HepG2 (cell line): ENCODE measurements around the gene APOA1. TPM values are rescaled to one million over a fixed set of nuclear protein-coding genes. Genes with fewer than 3 reads are reported as not detected.

Experiments used
- ATAC-seq: fragments of 200-7000 bp; cut with Tn5 transposase; 3 replicates; pipeline ENCODE4 v1.9.1; 2020; ENCODE audit warnings: mild to moderate bottlenecking, moderate library complexity
- BruUV-seq: library from RNA; stranded (reverse); fragments of 400-500 nt; replicated peaks from 2 replicates; lab custom pipeline; 2021; lab: Mats Ljungman, UMichigan
- CTCF ChIA-PET: fragments of 300-600 bp; formaldehyde crosslinking; extraction: SDS; loops from one replicate; lab custom pipeline; 2021; ENCODE audit warnings: low total read pairs, inconsistent platforms, low intra/inter-chr PET ratio; lab: Yijun Ruan, JAX
- POLR2A ChIA-PET: fragments of 350-600 bp; sonication (Branson Sonifier 250); formaldehyde crosslinking; loops from one replicate; lab custom pipeline; 2020; ENCODE audit warnings: antibody characterized with exemption, inconsistent platforms; lab: Yijun Ruan, JAX
- DNase-seq: peaks from one replicate; pipeline ENCODE4 v3.0.0-alpha.2; 2015; ENCODE audit warnings: low spot score
- FAIRE-seq: peaks from 3 replicates; lab custom pipeline; 2011; peaks lifted over from hg19 to GRCh38; lab: Jason Lieb, UNC
- H2AFZ ChIP-seq: one replicate; pipeline ENCODE4 v1.6.1; 2011; ENCODE audit warnings: low read length, inconsistent platforms
- H3K27ac ChIP-seq: fragments of 300-600 bp; 3 replicates; pipeline ENCODE4 v1.8.0; 2011; ENCODE audit warnings: mixed run types, mild to moderate bottlenecking, mixed read lengths, low read length, inconsistent platforms; ENCODE audit not compliant: insufficient read depth; ENCODE audit errors: extremely low read length
- H3K27me3 ChIP-seq, 2 experiments: fragments of 200-600 bp in 1 of 2; 2 replicates in 1 of 2; 3 replicates in 1 of 2; pipeline versions ENCODE4 v1.6.0 to v1.8.0; 2011; ENCODE audit warnings: low read length in 2 of 2, mild to moderate bottlenecking in 2 of 2, moderate library complexity in 2 of 2, inconsistent platforms in 1 of 2; ENCODE audit not compliant: insufficient read depth in 2 of 2, control insufficient read depth in 1 of 2
- H3K36me3 ChIP-seq, 2 experiments: fragments of 200-600 bp in 1 of 2; replicated peaks in 1 of 2; 2 replicates in 1 of 2; 3 replicates in 1 of 2; pipeline versions ENCODE4 v1.5.1 to v1.8.0; 2011; ENCODE audit warnings: low read length in 2 of 2, inconsistent platforms in 1 of 2; ENCODE audit not compliant: insufficient read depth in 2 of 2, control insufficient read depth in 1 of 2
- H3K4me1 ChIP-seq: 2 replicates; pipeline ENCODE4 v1.5.1; 2012; ENCODE audit warnings: low read length, inconsistent platforms; ENCODE audit not compliant: insufficient read depth
- H3K4me2 ChIP-seq: 2 replicates; pipeline ENCODE4 v1.6.0; 2011; ENCODE audit warnings: low read depth, low read length, inconsistent platforms
- H3K4me3 ChIP-seq, 3 experiments: fragments of 200-600 bp in 1 of 3; sonication (generic), shearing (Covaris generic) in 1 of 3; replicated peaks in 1 of 3; 2 replicates each; pipeline ENCODE4 v1.5.1; 2011 to 2016; ENCODE audit warnings: low read length in 3 of 3, inconsistent platforms in 2 of 3, low read depth in 2 of 3, mild to moderate bottlenecking in 2 of 3, control low read depth in 1 of 3, mixed read lengths in 1 of 3; ENCODE audit not compliant: insufficient read depth in 1 of 3
- H3K79me2 ChIP-seq: one replicate; pipeline ENCODE4 v1.6.1; 2011; ENCODE audit warnings: low read length, inconsistent platforms; ENCODE audit not compliant: insufficient read depth
- H3K9ac ChIP-seq: 2 replicates; pipeline ENCODE4 v1.6.0; 2011; ENCODE audit warnings: mild to moderate bottlenecking, low read depth, low read length, inconsistent platforms; ENCODE audit not compliant: insufficient read depth
- H3K9me3 ChIP-seq: 2 replicates; pipeline ENCODE4 v1.5.1; 2012; ENCODE audit warnings: mild to moderate bottlenecking, low read length
- H4K20me1 ChIP-seq: 2 replicates; pipeline ENCODE4 v1.6.0; 2011; ENCODE audit warnings: inconsistent platforms, mild to moderate bottlenecking, low read length, moderate library complexity; ENCODE audit not compliant: insufficient read depth
- AGO2 ChIP-seq: fragments of 200-400 bp; formaldehyde crosslinking; optimal IDR thresholded peaks from 2 replicates; pipeline ENCODE3; 2017; ENCODE audit warnings: mild to moderate bottlenecking, low read depth, low read length, moderate library complexity
- GTF3A ChIP-seq: sonication (generic); formaldehyde crosslinking; conservative IDR thresholded peaks from 2 replicates; pipeline ENCODE4 v1.4.0; 2020; ENCODE audit warnings: mild to moderate bottlenecking, missing genetic modification reagents
- HBP1 ChIP-seq: IDR thresholded peaks from 2 replicates; pipeline ENCODE4 v1.6.1; 2016; ENCODE audit warnings: low read depth, control low read depth
- MIER3 ChIP-seq: IDR thresholded peaks from 2 replicates; pipeline ENCODE4 v1.6.1; 2016; ENCODE audit warnings: missing compliant biosample characterization, borderline replicate concordance
- NFIB ChIP-seq: sonication (generic); formaldehyde crosslinking; IDR thresholded peaks from 2 replicates; pipeline ENCODE4 v1.9.0; 2021; ENCODE audit warnings: missing genetic modification reagents, mild to moderate bottlenecking, borderline replicate concordance
- SMARCE1 ChIP-seq: fragments of 450-650 bp; IDR thresholded peaks from 2 replicates; pipeline ENCODE4 v1.6.1; 2017; ENCODE audit warnings: borderline replicate concordance
- TAF1 ChIP-seq: sonication (generic); formaldehyde crosslinking; IDR thresholded peaks from 2 replicates; pipeline ENCODE4 v1.4.0; 2020; ENCODE audit warnings: missing genetic modification reagents
- ZNF317 ChIP-seq: sonication (generic); formaldehyde crosslinking; IDR thresholded peaks from 2 replicates; pipeline ENCODE4 v1.5.0; 2020; ENCODE audit warnings: mild to moderate bottlenecking, missing genetic modification reagents
- ZNF496 ChIP-seq: sonication (generic); formaldehyde crosslinking; IDR thresholded peaks from 2 replicates; pipeline ENCODE4 v1.8.1; 2023; ENCODE audit warnings: mild to moderate bottlenecking, moderate library complexity, missing genetic modification reagents; ENCODE audit not compliant: insufficient replicate concordance
- ZNF557 ChIP-seq: sonication (generic); formaldehyde crosslinking; IDR thresholded peaks from 2 replicates; pipeline ENCODE4 v1.4.0; 2020; ENCODE audit warnings: missing genetic modification reagents
- ZNF75D ChIP-seq: sonication (generic); formaldehyde crosslinking; IDR thresholded peaks from 2 replicates; pipeline ENCODE4 v1.8.1; 2023; ENCODE audit warnings: missing genetic modification reagents, mild to moderate bottlenecking, borderline replicate concordance
- ZNF850 ChIP-seq: sonication (generic); formaldehyde crosslinking; conservative IDR thresholded peaks from 2 replicates; pipeline ENCODE4 v1.9.0; 2021; ENCODE audit warnings: mild to moderate bottlenecking, missing genetic modification reagents
- WGBS: methylation state at CpG from one replicate; pipeline ENCODE4 v1.1.6; 2017; ENCODE audit warnings: low lambda C conversion rate; 5-methylcytosine and 5-hydroxymethylcytosine counted together
- in situ Hi-C: cut with HindIII; loops from 2 replicates; pipeline ENCODE4 v1.10.0; 2017; ENCODE audit warnings: low pct_unique_long_range_greater_than_20kb; ENCODE audit not compliant: extremely low pct_ligation_motif_present
- intact Hi-C: fragments of 100-400 bp; cut with micrococcal nuclease; formaldehyde crosslinking; loops from one replicate; pipeline ENCODE4 v1.10.0; 2022; ENCODE audit not compliant: unreplicated experiment
- polyA plus RNA-seq, 8 experiments: library from polyadenylated mRNA; depleted of rRNA in 3 of 8; stranded (reverse) in 7 of 8; unstranded in 1 of 8; fragments of >200 nt; fragmentation: Illumina TruSeq in 4 of 8; extraction: Trizol in 4 of 8; gene quantifications; 2 replicates each; pipeline versions ENCODE4 v1.2.1 to v1.2.3, GENCODE V29; 2011 to 2016; ENCODE audit warnings: low read depth in 4 of 8, missing spikeins in 1 of 8, mixed read lengths in 1 of 8; ENCODE audit not compliant: insufficient read depth in 1 of 8
- total RNA-seq, 5 experiments: library from RNA; depleted of rRNA; stranded (reverse); fragments of >200 nt; fragmentation: Illumina TruSeq; extraction: Trizol; gene quantifications; 2 replicates each; pipeline ENCODE4 v1.2.3, GENCODE V29; 2016; ENCODE audit warnings: low read depth in 1 of 5

The APOA1 gene
- total and polyA plus RNA-seq, 2 of the 13 experiments (the other 11 are each of a cell fraction or from before 2014, with no cell fraction given): 1,973 to 5,485 TPM

GRCh38 chr11:116885951-116886655 is 48.7 kb upstream of the APOA1 start:
- ATAC-seq: no peak
- no peaks in the 10 kb centered on the region for H3K9me3 ChIP-seq
- TF ChIP-seq HBP1 (CRISPR knock-in tag) (no peak), ZNF557 (no peak), AGO2 (no peak), GTF3A (CRISPR knock-in tag) (no peak), ZNF317 (CRISPR knock-in tag) (no peak), NFIB (CRISPR knock-in tag) (no peak), MIER3 (no peak), SMARCE1 (no peak), ZNF496 (CRISPR knock-in tag) (no peak), TAF1 (no peak), ZNF75D (CRISPR knock-in tag) (no peak), ZNF850 (CRISPR knock-in tag) (no peak)
- no peaks in the 10 kb centered on the region for H3K79me2 ChIP-seq
- intact Hi-C loops (no loop called here), in situ Hi-C loops (no loop called here)
- H3K4me2 ChIP-seq: no peak overlapping the region
- no TSS peak for BruUV-seq
- no peak overlapping the region for H2AFZ ChIP-seq
- 93% methylated on average over 5 of the region's 5 CpGs for WGBS
- H3K4me1 ChIP-seq: peaks cover 25% of the 10 kb centered on the region
- H4K20me1 ChIP-seq: no peaks in the 10 kb centered on the region
- CTCF ChIA-PET: no interaction called here
- H3K27ac ChIP-seq: no peak overlapping the region
- H3K36me3 ChIP-seq: peaks cover 3 to 4% of the 10 kb centered on the region in 2 experiments; a peak in 2 of 5 replicates
- no peaks in the 10 kb centered on the region for H3K27me3 ChIP-seq
- no peak for FAIRE-seq
- no peak overlapping the region for H3K9ac ChIP-seq
- DNase-seq: no peak
- H3K4me3 ChIP-seq: no peak overlapping the region
- POLR2A ChIA-PET: no interaction called here
